H1 (cell line): ENCODE measurements around the gene RUFY1. TPM values are rescaled to one million over a fixed set of nuclear protein-coding genes. Genes with fewer than 3 reads are reported as not detected.

Source experiments
- CTCF ChIA-PET: fragments of 300-600 bp; sonication (Branson Sonifier 250); formaldehyde crosslinking; loops from one replicate; lab custom pipeline; 2021; ENCODE audit not compliant: partially characterized antibody; lab: Charles Lee
- POLR2A ChIA-PET: fragments of 300-600 bp; sonication (Branson Sonifier 250); formaldehyde crosslinking; loops from one replicate; lab custom pipeline; 2021; ENCODE audit warnings: inconsistent platforms; ENCODE audit not compliant: partially characterized antibody; lab: Charles Lee
- DNase-seq, 2 experiments: peaks; one replicate each; pipeline versions ENCODE4 v3.0.0 to v3.0.0-alpha.2; 2010 to 2022; ENCODE audit warnings: low spot score in 2 of 2, low read depth in 1 of 2, mixed read lengths in 1 of 2
- FAIRE-seq: peaks from 2 replicates; lab custom pipeline; 2011; peaks lifted over from hg19 to GRCh38; lab: Jason Lieb, UNC
- H2AFZ ChIP-seq: 2 replicates; pipeline ENCODE4 v1.8.1; 2012; ENCODE audit warnings: low read length, inconsistent platforms
- H2AK5ac ChIP-seq: 2 replicates; pipeline ENCODE4 v1.6.1; 2013; ENCODE audit warnings: low read depth, low read length
- H2BK120ac ChIP-seq: replicated peaks from 2 replicates; pipeline ENCODE3; 2013; ENCODE audit warnings: low read depth, low read length, inconsistent platforms
- H2BK12ac ChIP-seq: 2 replicates; pipeline ENCODE4 v1.6.1; 2013; ENCODE audit warnings: low read depth, low read length
- H2BK15ac ChIP-seq: 2 replicates; pipeline ENCODE4 v1.6.1; 2013; ENCODE audit warnings: low read length
- H2BK20ac ChIP-seq: 2 replicates; pipeline ENCODE4 v1.6.1; 2013; ENCODE audit warnings: low read length
- H2BK5ac ChIP-seq: 2 replicates; pipeline ENCODE4 v1.6.1; 2013; ENCODE audit warnings: low read depth, low read length
- H3K14ac ChIP-seq: 2 replicates; pipeline ENCODE4 v1.6.1; 2013; ENCODE audit warnings: inconsistent platforms; ENCODE audit not compliant: insufficient read length
- H3K18ac ChIP-seq: 2 replicates; pipeline ENCODE4 v1.6.1; 2013; ENCODE audit warnings: low read length; ENCODE audit errors: extremely low read depth
- H3K23ac ChIP-seq: 2 replicates; pipeline ENCODE4 v1.6.1; 2013; ENCODE audit warnings: inconsistent platforms; ENCODE audit not compliant: insufficient read length
- H3K23me2 ChIP-seq: 2 replicates; pipeline ENCODE4 v1.6.1; 2013; ENCODE audit warnings: low read depth, low read length
- H3K27ac ChIP-seq: 2 replicates; pipeline ENCODE4 v1.6.1; 2011; ENCODE audit warnings: low read depth, low read length, inconsistent platforms
- H3K27me3 ChIP-seq, 4 experiments: replicated peaks in 1 of 4; 1 replicate in 1 of 4; 2 replicates in 3 of 4; pipeline versions ENCODE4 v1.6.1 to v1.8.1; 2011 to 2013; ENCODE audit warnings: low read length in 3 of 4, mild to moderate bottlenecking in 3 of 4, inconsistent platforms in 2 of 4, mixed read lengths in 2 of 4, moderate library complexity in 1 of 4; ENCODE audit not compliant: control insufficient read depth in 3 of 4, insufficient read depth in 3 of 4; ENCODE audit errors: extremely low read depth in 1 of 4
- H3K36me3 ChIP-seq, 4 experiments: 2 replicates each; pipeline versions ENCODE4 v1.6.1 to v1.8.1; 2011 to 2013; ENCODE audit warnings: mild to moderate bottlenecking in 4 of 4, low read length in 3 of 4, moderate library complexity in 2 of 4, control low read depth in 1 of 4, inconsistent platforms in 1 of 4; ENCODE audit not compliant: insufficient read depth in 4 of 4, control insufficient read depth in 2 of 4
- H3K4ac ChIP-seq: replicated peaks from 2 replicates; pipeline ENCODE3; 2013; ENCODE audit warnings: low read length, low read depth, mixed read lengths, inconsistent platforms; ENCODE audit not compliant: insufficient read length
- H3K4me1 ChIP-seq, 4 experiments: replicated peaks in 1 of 4; 1 replicate in 1 of 4; 2 replicates in 3 of 4; pipeline versions ENCODE4 v1.6.1 to v1.8.1; 2011 to 2013; ENCODE audit warnings: low read length in 3 of 4, inconsistent platforms in 2 of 4, mixed read lengths in 1 of 4; ENCODE audit not compliant: insufficient read depth in 4 of 4, control insufficient read depth in 3 of 4
- H3K4me2 ChIP-seq, 2 experiments: 2 replicates each; pipeline versions ENCODE4 v1.6.1 to v1.8.1; 2011 to 2013; ENCODE audit warnings: low read depth in 2 of 2, low read length in 2 of 2, control low read depth in 1 of 2, inconsistent platforms in 1 of 2, mild to moderate bottlenecking in 1 of 2; ENCODE audit not compliant: insufficient read depth in 1 of 2
- H3K4me3 ChIP-seq, 4 experiments: fragments of 200-600, 300-600 bp in 1 of 4; sonication (generic), shearing (Covaris generic), sonication (Bioruptor Twin) in 1 of 4; 2 replicates each; pipeline versions ENCODE4 v1.5.1 to v1.8.1; 2011 to 2016; ENCODE audit warnings: low read length in 4 of 4, low read depth in 3 of 4, control low read depth in 2 of 4, inconsistent platforms in 2 of 4, mild to moderate bottlenecking in 2 of 4, mixed read lengths in 1 of 4, moderate library complexity in 1 of 4; ENCODE audit not compliant: insufficient read depth in 2 of 4; ENCODE audit errors: extremely low read depth in 1 of 4
- H3K56ac ChIP-seq: replicated peaks from 2 replicates; pipeline ENCODE3; 2013; ENCODE audit warnings: low read depth, mild to moderate bottlenecking, mixed read lengths, low read length, inconsistent platforms; ENCODE audit not compliant: insufficient read length
- H3K79me1 ChIP-seq: 2 replicates; pipeline ENCODE4 v1.6.1; 2013; ENCODE audit warnings: low read depth, low read length, control low read depth
- H3K79me2 ChIP-seq, 2 experiments: 2 replicates each; pipeline versions ENCODE4 v1.6.1 to v1.8.1; 2012 to 2013; ENCODE audit warnings: low read length in 2 of 2, mild to moderate bottlenecking in 2 of 2, inconsistent platforms in 1 of 2; ENCODE audit not compliant: insufficient read depth in 2 of 2, control insufficient read depth in 1 of 2
- H3K9ac ChIP-seq, 4 experiments: replicated peaks in 1 of 4; 1 replicate in 1 of 4; 2 replicates in 3 of 4; pipeline versions ENCODE4 v1.6.1 to v1.8.1; 2011 to 2013; ENCODE audit warnings: low read depth in 3 of 4, low read length in 3 of 4, control low read depth in 2 of 4, mild to moderate bottlenecking in 2 of 4, moderate library complexity in 2 of 4, inconsistent platforms in 1 of 4; ENCODE audit errors: extremely low read depth in 1 of 4
- H3K9me3 ChIP-seq, 2 experiments: 2 replicates each; pipeline versions ENCODE4 v1.6.1 to v1.8.1; 2012 to 2013; ENCODE audit warnings: mild to moderate bottlenecking in 2 of 2, moderate library complexity in 2 of 2, control low read depth in 1 of 2, inconsistent platforms in 1 of 2, low read depth in 1 of 2, low read length in 1 of 2, mixed read lengths in 1 of 2; ENCODE audit not compliant: insufficient read depth in 2 of 2
- H4K20me1 ChIP-seq, 2 experiments: replicated peaks in 1 of 2; 2 replicates each; pipeline versions ENCODE3 to v1.8.1; 2011 to 2013; ENCODE audit warnings: inconsistent platforms in 2 of 2, low read length in 2 of 2, mild to moderate bottlenecking in 1 of 2; ENCODE audit not compliant: insufficient read depth in 2 of 2, control insufficient read depth in 1 of 2
- H4K5ac ChIP-seq: 2 replicates; pipeline ENCODE4 v1.6.1; 2013; ENCODE audit warnings: low read length, low read depth, mixed read lengths, inconsistent platforms; ENCODE audit not compliant: insufficient read length
- H4K8ac ChIP-seq: 2 replicates; pipeline ENCODE4 v1.8.0; 2013; ENCODE audit warnings: mild to moderate bottlenecking, moderate library complexity, low read length, inconsistent platforms; ENCODE audit not compliant: insufficient read depth; ENCODE audit errors: extremely low read depth
- H4K91ac ChIP-seq: replicated peaks from 2 replicates; pipeline ENCODE3; 2013; ENCODE audit warnings: low read length, mixed read lengths, inconsistent platforms; ENCODE audit not compliant: insufficient read length
- GABPA ChIP-seq: IDR thresholded peaks from 2 replicates; pipeline ENCODE4 v1.6.1; 2011; ENCODE audit warnings: mild to moderate bottlenecking, low read length, moderate library complexity, borderline replicate concordance; ENCODE audit not compliant: insufficient read depth
- KDM4A ChIP-seq: IDR thresholded peaks from one replicate; pipeline ENCODE4 v1.7.1; 2012; ENCODE audit warnings: low read depth, mild to moderate bottlenecking, moderate library complexity, low read length, inconsistent platforms; ENCODE audit not compliant: severe bottlenecking
- NANOG ChIP-seq: IDR thresholded peaks from 2 replicates; pipeline ENCODE4 v1.6.1; 2011; ENCODE audit warnings: low read length, low read depth, mild to moderate bottlenecking, inconsistent platforms; ENCODE audit not compliant: insufficient read depth, poor library complexity, severe bottlenecking
- WGBS, 2 experiments: shearing (Covaris generic) in 1 of 2; methylation state at CpG; one replicate each; pipeline versions ENCODE4 v1.1.6 to v1.1.7; 2013 to 2015; ENCODE audit warnings: low lambda C conversion rate in 2 of 2, mixed read lengths in 2 of 2, inconsistent platforms in 1 of 2, low coverage in 1 of 2, missing lambda C conversion rate in 1 of 2; ENCODE audit not compliant: insufficient replicate concordance in 2 of 2, insufficient coverage in 1 of 2, insufficient read length in 1 of 2; ENCODE audit errors: extremely low coverage in 1 of 2, missing lambda C conversion rate in 1 of 2; 5-methylcytosine and 5-hydroxymethylcytosine counted together
- polyA plus RNA-seq, 7 experiments: library from polyadenylated mRNA; depleted of rRNA in 3 of 7; stranded (reverse) in 5 of 7; unstranded in 2 of 7; fragments of >200 nt in 5 of 7; fragments of 200-250 nt in 2 of 7; gene quantifications; 1 replicate in 5 of 7; 2 replicates in 1 of 7; 4 replicates in 1 of 7; pipeline versions ENCODE4 v1.2.1 to v1.2.3, GENCODE V29; 2011 to 2013; ENCODE audit warnings: missing spikeins in 2 of 7, mixed read lengths in 2 of 7
- total RNA-seq: library from RNA; stranded (reverse); fragmentation: NEBNext Ultra II Directional; extraction: Animal tissue kit (Norgen Biotek cat#: 25700); gene quantifications from 2 replicates; pipeline ENCODE4 v1.2.1, GENCODE V29; 2021

RUFY1 gene
- total and polyA plus RNA-seq, 2 of the 8 experiments (the other 6 are each of a cell fraction or from before 2014, with no cell fraction given): 22.4 to 29.5 TPM

DNA sequence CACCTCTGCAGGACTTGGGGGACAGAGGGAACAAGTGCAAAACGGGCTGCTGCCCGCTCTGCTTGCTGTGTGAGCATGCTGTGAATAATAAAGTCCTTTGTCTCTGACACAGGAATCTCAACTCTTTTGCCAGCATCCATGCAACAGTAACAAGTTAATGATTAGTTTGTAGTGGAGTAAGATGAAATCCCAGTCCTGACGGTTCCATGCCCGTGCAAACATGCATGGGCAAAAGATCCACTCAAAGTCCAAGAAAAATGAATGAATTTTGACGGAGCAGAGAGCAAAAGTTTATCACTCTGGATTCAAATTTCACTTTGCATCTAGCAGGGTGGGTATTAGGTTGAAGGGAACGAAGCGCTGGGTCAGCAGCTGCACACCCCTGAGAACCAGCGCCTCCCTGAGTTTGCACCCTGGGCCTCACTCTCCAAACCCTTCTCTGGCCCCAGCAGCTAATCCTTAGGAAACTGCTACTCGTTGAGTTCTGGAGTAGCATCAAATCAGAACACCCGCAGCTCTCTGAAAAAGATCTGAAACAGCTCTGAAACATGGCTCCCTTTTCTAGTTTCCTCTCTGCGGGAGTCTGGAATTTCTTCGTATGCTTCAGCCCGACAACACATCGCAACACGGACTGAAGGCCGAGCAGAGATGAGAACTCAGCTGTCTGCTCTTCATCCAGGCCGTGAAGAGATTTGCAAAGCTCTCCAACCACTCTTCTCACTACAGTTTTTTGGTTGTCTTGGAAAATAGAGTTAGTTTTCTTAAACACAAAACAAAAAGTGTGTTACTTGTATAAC is 45.6 kb upstream of the RUFY1 start:
- Histone ChIP-seq H2BK15ac (no peak overlapping the region), H4K91ac (no peak overlapping the region), H3K36me3 (no peaks in the 10 kb centered on the region), H2BK120ac (no peak overlapping the region), H4K5ac (no peak overlapping the region), H3K23me2 (no peaks in the 10 kb centered on the region), H3K27me3 (no peaks in the 10 kb centered on the region), H3K27ac (no peak overlapping the region), H3K23ac (no peak overlapping the region), H3K4ac (no peak overlapping the region), H3K18ac (no peak overlapping the region), H4K20me1 (no peaks in the 10 kb centered on the region), H3K9ac (no peak overlapping the region), H3K79me2 (no peaks in the 10 kb centered on the region), H3K4me1 (no peaks in the 10 kb centered on the region), H4K8ac (no peak overlapping the region; the same call in 1 of the 2 replicates), H2BK20ac (no peak overlapping the region), H2AFZ (0 out of 2 replicates have a peak overlapping the region, but pooled peaks have one; percentile 22), H3K56ac (no peak overlapping the region), H2BK12ac (no peak overlapping the region), H2BK5ac (no peak overlapping the region), H3K4me2 (no peak overlapping the region), H3K9me3 (no peaks in the 10 kb centered on the region; a peak in 1 of 4 replicates), H3K4me3 (no peak overlapping the region), H3K79me1 (no peaks in the 10 kb centered on the region), H2AK5ac (no peak overlapping the region), H3K14ac (no peak overlapping the region)
- WGBS, 2 experiments: 80% methylated on average over 16 of the region's 17 CpGs; no CpG with 5 or more reads in 1 of the 2 experiments
- FAIRE-seq: no peak
- DNase-seq: no peak
- ChIA-PET POLR2A (interaction anchor here (0.7 to 1.0 kb wide), 3 partner anchors 108 to 119 kb away, joined by 3 to 4 read pairs (median 4); partner anchors contain the start of gene HNRNPH1), CTCF (interaction anchor here (1.3 to 1.7 kb wide), 2 partner anchors 10 to 142 kb away, joined by 4 to 5 read pairs; no protein-coding TSS in a partner anchor)
- TF ChIP-seq NANOG (no peak), KDM4A (no peak), GABPA (no peak)
